Right lobe of liver (tissue), 6 donors: ENCODE data around the gene HIVEP2. TPM values are rescaled to one million over a fixed set of nuclear protein-coding genes. Genes with fewer than 3 reads are reported as not detected.

Source experiments
- ATAC-seq, 4 donors: fragments of 200-7000 bp; cut with Tn5 transposase; one replicate each; pipeline ENCODE4 v1.9.1; 2020; ENCODE audit warnings: mild to moderate bottlenecking in 4 of 4, moderate library complexity in 4 of 4
- DNase-seq, 3 donors: peaks; one replicate each; pipeline ENCODE4 v3.0.0-alpha.2; 2020
- H3K27ac ChIP-seq, 3 donors: fragments of 200-600 bp; one replicate each; pipeline ENCODE4 v1.8.0; 2022
- H3K27me3 ChIP-seq, 2 donors: fragments of 200-600 bp; one replicate each; pipeline ENCODE4 v1.8.0; 2022
- H3K36me3 ChIP-seq, 4 donors: fragments of 200-600 bp; sonication (generic) in 1 of 4; one replicate each; pipeline versions ENCODE4 v1.5.1 to v1.8.0; 2017 to 2022; ENCODE audit warnings: control low read depth in 1 of 4
- H3K4me1 ChIP-seq, 4 donors: fragments of 200-600 bp; sonication (generic) in 1 of 4; one replicate each; pipeline versions ENCODE4 v1.5.1 to v1.8.0; 2017 to 2022; ENCODE audit warnings: control low read depth in 1 of 4
- H3K4me3 ChIP-seq, 3 donors: fragments of 200-600 bp; one replicate each; pipeline ENCODE4 v1.8.0; 2022
- H3K9me3 ChIP-seq, 4 donors: fragments of 200-600 bp; sonication (generic) in 1 of 4; one replicate each; pipeline versions ENCODE4 v1.5.1 to v1.8.0; 2017 to 2022; ENCODE audit warnings: control low read depth in 1 of 4
- CTCF ChIP-seq, 4 donors: fragments of 200-600 bp in 3 of 4; fragments of 450-650 bp in 1 of 4; IDR thresholded peaks; one replicate each; pipeline versions ENCODE4 v1.5.1 to v1.8.0; 2016 to 2022; ENCODE audit warnings: antibody characterized with exemption in 4 of 4, mild to moderate bottlenecking in 2 of 4
- POLR2A ChIP-seq: fragments of 450-650 bp; IDR thresholded peaks from one replicate; pipeline ENCODE4 v1.6.1; 2017; ENCODE audit warnings: antibody characterized with exemption, mild to moderate bottlenecking
- WGBS: methylation state at CpG from one replicate; pipeline ENCODE4 v1.1.6; 2018; ENCODE audit warnings: low coverage, low lambda C conversion rate; ENCODE audit not compliant: insufficient coverage; ENCODE audit errors: missing lambda C conversion rate; 5-methylcytosine and 5-hydroxymethylcytosine counted together
- intact Hi-C, 2 donors: fragments of 100-400 bp; cut with DNase I; formaldehyde crosslinking; loops; one replicate each; pipeline versions ENCODE4 v1.11.2 to v1.14.1; 2022
- total RNA-seq, 6 experiments: library from RNA; depleted of rRNA in 2 of 6; stranded (reverse); fragments of >200 nt in 2 of 6; fragmentation: NEBNext Ultra II Directional in 3 of 6; extraction: Animal tissue kit (Norgen Biotek cat#: 25700) in 3 of 6; gene quantifications; one replicate each; pipeline versions ENCODE4 v1.1.0 to v1.2.4, GENCODE V29; 2016 to 2023
- donor health status: DM: no; HTN: yes; CAD: no.
- donor health status: DM: no; HTN: no; CAD: no.
- donor health status: DM: no; HTN: no; CAD: no.
- donor health status: DM: no; HTN: yes; CAD: no.
- donor health status: DM: no; HTN: yes; CAD: no.

HIVEP2 gene
- total RNA-seq, 6 experiments from 2014 or later, result 3.0 to 8.9 (median 5.1) TPM

DNA sequence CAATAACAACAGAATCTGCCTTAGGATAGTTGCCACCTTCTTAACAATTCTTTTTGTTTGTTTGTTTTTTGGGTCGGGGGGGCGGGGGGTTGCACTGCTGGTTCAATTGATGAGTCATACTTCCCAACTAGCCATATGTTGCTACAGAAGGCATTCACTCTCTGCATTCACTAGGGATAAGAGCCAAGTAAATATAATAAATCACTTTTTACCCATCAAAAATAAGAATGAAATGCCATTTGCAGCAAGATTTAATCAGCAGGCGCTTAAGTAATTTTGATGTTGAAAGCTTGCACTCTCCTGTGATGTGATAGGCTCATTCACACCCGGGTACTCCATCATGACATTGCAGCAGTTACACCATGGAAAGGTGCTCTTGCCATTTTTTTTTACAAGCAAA is 209.8 kb downstream of the HIVEP2 start:
- Histone ChIP-seq H3K27me3 (no peaks in the 10 kb centered on the region), H3K9me3 (no peaks in the 10 kb centered on the region), H3K36me3 (no peaks in the 10 kb centered on the region), H3K27ac (no peak overlapping the region), H3K4me3 (no peak overlapping the region), H3K4me1 (no peaks in the 10 kb centered on the region)
- DNase-seq, result no peak
- ATAC-seq, result no peak
- intact Hi-C loops, result no loop called here
- TF ChIP-seq CTCF (IDR thresholded peaks at IDR 0.05) (no peak), POLR2A (no peak)
- WGBS, result 67% methylated on average over 4 of the region's 4 CpGs

GRCh38 chr6:142732790-142733189 is 212.2 kb downstream of the HIVEP2 start:
- ATAC-seq (no peak), DNase-seq (no peak)
- intact Hi-C loops, result no loop called here
- H3K27ac ChIP-seq, result no peak overlapping the region
- H3K4me1 ChIP-seq, result no peaks in the 10 kb centered on the region
- no peaks in the 10 kb centered on the region for H3K36me3 ChIP-seq
- H3K4me3 ChIP-seq, result no peak overlapping the region
- H3K27me3 ChIP-seq, result no peaks in the 10 kb centered on the region
- H3K9me3 ChIP-seq, result no peaks in the 10 kb centered on the region
- TF ChIP-seq CTCF (IDR thresholded peaks at IDR 0.05) (no peak), POLR2A (no peak)

DNA sequence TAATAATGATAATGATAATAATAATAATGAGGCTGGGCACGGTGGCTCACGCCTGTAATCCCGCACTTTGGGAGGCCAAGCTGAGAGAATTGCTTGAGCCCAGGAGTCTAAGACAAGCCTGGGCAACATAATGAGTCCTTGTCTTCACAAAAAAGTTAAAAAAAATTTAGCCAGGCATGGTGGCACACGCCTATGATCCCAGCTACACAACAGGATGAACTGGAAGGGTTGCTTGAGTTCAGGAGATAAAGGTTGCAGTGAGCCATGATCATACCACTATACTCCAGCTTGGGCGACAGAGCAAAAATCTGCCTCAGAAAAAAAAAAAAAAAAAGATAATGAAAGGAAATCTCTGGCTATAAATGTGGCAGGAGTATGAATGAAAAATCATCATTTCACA is 213.4 kb downstream of the HIVEP2 start:
- Histone ChIP-seq H3K27ac (no peak overlapping the region), H3K9me3 (no peaks in the 10 kb centered on the region), H3K4me1 (no peaks in the 10 kb centered on the region), H3K4me3 (no peak overlapping the region), H3K27me3 (no peaks in the 10 kb centered on the region), H3K36me3 (no peaks in the 10 kb centered on the region)
- ATAC-seq (no peak), DNase-seq (no peak)
- no peak for TF ChIP-seq CTCF (IDR thresholded peaks at IDR 0.05)
- TF ChIP-seq POLR2A, result no peak
- WGBS, result 75% methylated on average over 5 of the region's 5 CpGs
- intact Hi-C loops, result no loop called here

DNA sequence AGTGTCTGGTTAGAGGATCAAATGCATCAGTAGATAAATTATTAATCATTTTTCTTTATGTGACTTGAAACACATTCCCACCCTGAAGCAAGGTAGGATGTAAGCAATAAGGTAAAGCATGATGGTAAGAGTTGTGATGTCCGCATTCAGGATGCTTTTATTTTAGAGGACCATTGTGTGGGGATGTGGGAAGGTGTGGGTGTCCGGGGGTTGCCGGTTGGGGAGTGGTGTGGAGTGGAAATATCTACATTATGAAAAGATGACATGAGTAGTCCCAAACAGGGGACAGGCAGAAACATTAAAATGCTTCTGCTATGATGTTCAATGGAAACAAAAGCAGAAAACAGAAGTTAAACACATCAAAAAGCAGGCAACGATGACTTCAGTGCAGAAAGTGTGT is 215.4 kb downstream of the HIVEP2 start:
- no peak overlapping the region for H3K27ac ChIP-seq
- no peaks in the 10 kb centered on the region for H3K27me3 ChIP-seq
- H3K9me3 ChIP-seq, result no peaks in the 10 kb centered on the region
- no peak for DNase-seq
- ATAC-seq, result no peak
- intact Hi-C loops, result no loop called here
- TF ChIP-seq POLR2A (no peak), CTCF (IDR thresholded peaks at IDR 0.05) (no peak)
- H3K4me1 ChIP-seq, result no peaks in the 10 kb centered on the region
- H3K36me3 ChIP-seq, result no peaks in the 10 kb centered on the region
- H3K4me3 ChIP-seq, result no peak overlapping the region
- 46% methylated on average over 4 of the region's 4 CpGs for WGBS

GRCh38 chr6:142728910-142729481 is 216.0 kb downstream of the HIVEP2 start:
- Histone ChIP-seq H3K4me1 (no peaks in the 10 kb centered on the region), H3K27me3 (no peaks in the 10 kb centered on the region), H3K36me3 (no peaks in the 10 kb centered on the region), H3K4me3 (no peak overlapping the region), H3K27ac (no peak overlapping the region), H3K9me3 (no peaks in the 10 kb centered on the region)
- intact Hi-C loops, result no loop called here
- DNase-seq (no peak), ATAC-seq (peak; percentile 64 to 84 (median 80))
- WGBS, result 21% methylated on average over 6 of the region's 6 CpGs
- no peak for TF ChIP-seq POLR2A
- TF ChIP-seq CTCF (IDR thresholded peaks at IDR 0.05), result no peak
